Naive thymus-derived CD8-positive, alpha-beta T cell (primary cell): ENCODE measurements around the gene ARHGAP4. TPM values are rescaled to one million over a fixed set of nuclear protein-coding genes. Genes with fewer than 3 reads are reported as not detected.

ENCODE experiments used
- ATAC-seq, 2 donors: fragments of 150-1000 bp; cut with Tn5 transposase in 1 of 2; sonication (Bioruptor Pico), chemical (Tn5 transposase) in 1 of 2; 1 replicate in 1 of 2; 2 replicates in 1 of 2; pipeline ENCODE4 v1.10.0; 2021; ENCODE audit warnings: mild to moderate bottlenecking in 2 of 2, moderate library complexity in 2 of 2
- POLR2A ChIA-PET: fragments of 350-600 bp; sonication (Branson Sonifier 250); formaldehyde crosslinking; loops from one replicate; lab custom pipeline; 2021; ENCODE audit warnings: antibody characterized with exemption; lab: Charles Lee
- DNase-seq, 10 donors: peaks; one replicate each; pipeline versions ENCODE4 v3.0.0 to v3.0.0-alpha.2; 2020 to 2022
- H3K27ac Mint-ChIP-seq, 10 donors: one replicate each; pipeline ENCODE4 v1.8.0; 2020 to 2022; ENCODE audit warnings: mild to moderate bottlenecking in 10 of 10, mixed read lengths in 10 of 10, moderate library complexity in 4 of 10, inconsistent platforms in 1 of 10
- H3K27me3 Mint-ChIP-seq, 5 donors: one replicate each; pipeline ENCODE4 v1.8.0; 2021 to 2022; ENCODE audit warnings: mixed read lengths in 5 of 5
- H3K36me3 Mint-ChIP-seq, 3 donors: one replicate each; pipeline ENCODE4 v1.8.0; 2020 to 2022; ENCODE audit warnings: mixed read lengths in 3 of 3, mild to moderate bottlenecking in 2 of 3, inconsistent platforms in 1 of 3
- H3K4me1 Mint-ChIP-seq, 4 donors: one replicate each; pipeline ENCODE4 v1.8.0; 2021 to 2022; ENCODE audit warnings: mixed read lengths in 4 of 4
- H3K4me3 Mint-ChIP-seq, 10 donors: one replicate each; pipeline ENCODE4 v1.8.0; 2020 to 2022; ENCODE audit warnings: mild to moderate bottlenecking in 10 of 10, mixed read lengths in 10 of 10, moderate library complexity in 6 of 10, inconsistent platforms in 1 of 10
- H3K9me3 Mint-ChIP-seq, 9 donors: one replicate each; pipeline ENCODE4 v1.8.0; 2020 to 2022; ENCODE audit warnings: mixed read lengths in 9 of 9, mild to moderate bottlenecking in 3 of 9, inconsistent platforms in 1 of 9, moderate library complexity in 1 of 9
- polyA plus RNA-seq, 3 donors: library from polyadenylated mRNA; unstranded; fragments of 300-500 nt; fragmentation: Illumina TruSeq; gene quantifications; one replicate each; pipeline ENCODE4 v1.2.3, GENCODE V29; 2021
- total RNA-seq, 8 experiments: library from RNA in 2 of 8; stranded (reverse) in 2 of 8; gene quantifications; one replicate each; pipeline ENCODE4 v1.2.3 and lab custom pipeline; 2021 to 2026

The ARHGAP4 gene
- total and polyA plus RNA-seq, 5 experiments from 2014 or later, result 58.9 to 353 (median 112) TPM

DNA sequence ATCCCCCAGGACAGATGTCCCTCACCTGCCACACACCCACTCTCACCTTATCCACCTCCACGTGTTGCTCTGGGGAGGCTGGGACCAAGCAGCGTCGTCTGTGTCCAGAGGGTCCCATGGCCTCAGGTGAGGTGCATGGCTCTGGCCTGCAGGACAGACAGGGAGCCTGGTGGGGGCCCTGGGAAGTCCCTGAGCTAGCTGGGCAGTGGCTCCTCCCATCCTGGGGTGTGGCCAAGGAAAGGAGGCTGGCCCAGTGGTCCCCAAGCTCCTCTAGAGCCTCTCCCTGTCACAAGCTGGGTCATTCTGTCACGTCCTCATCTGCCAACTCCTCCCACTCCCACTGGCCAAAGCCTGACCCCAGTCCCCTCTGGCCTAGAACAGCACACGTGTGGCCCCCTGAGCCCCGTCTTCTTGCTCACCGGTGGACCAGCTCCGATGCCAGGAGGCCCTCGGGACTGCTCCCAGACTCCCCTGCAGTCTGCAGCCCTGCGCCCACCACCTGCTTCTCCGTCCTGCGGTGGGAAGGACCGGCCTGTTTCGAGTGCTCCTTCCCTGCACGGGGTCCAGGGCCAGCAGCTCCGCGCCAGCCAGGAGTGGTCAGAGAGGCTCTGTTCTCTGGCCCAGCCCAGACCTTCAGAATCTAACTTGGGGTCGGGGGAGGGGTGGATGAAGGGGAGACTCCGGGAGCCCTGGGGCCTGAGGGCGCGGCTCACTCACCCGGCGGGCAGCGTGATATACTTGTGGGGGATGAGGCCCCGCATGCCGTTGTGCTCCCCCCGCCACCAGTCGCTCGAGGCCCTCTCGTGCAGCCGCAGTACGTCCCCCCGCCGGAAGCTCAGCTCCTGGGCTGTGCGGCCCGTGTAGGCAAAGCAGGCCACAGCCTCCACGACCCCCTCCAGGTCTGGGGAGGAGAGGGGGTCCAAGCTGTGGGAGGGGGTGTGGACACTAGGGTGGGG, 16.8 kb downstream of the ARHGAP4 start:
- Mint-ChIP-seq H3K4me3 (no peak overlapping the region), H3K9me3 (peaks cover 0 to 3% (median 0%) of the 10 kb centered on the region in 9 donors), H3K27ac (no peak overlapping the region), H3K27me3 (no peaks in the 10 kb centered on the region), H3K36me3 (peaks cover 0 to 29% (median 5%) of the 10 kb centered on the region in 3 donors), H3K4me1 (peaks cover 8 to 35% (median 24%) of the 10 kb centered on the region in 4 donors)
- no peak for ATAC-seq
- DNase-seq, result no peak
- POLR2A ChIA-PET, result interaction anchor here (1.0 to 11.6 kb wide), 4 partner anchors 9 to 32 kb away, joined by 4 to 144 read pairs (median 4); partner anchors contain the start of gene ARHGAP4

DNA sequence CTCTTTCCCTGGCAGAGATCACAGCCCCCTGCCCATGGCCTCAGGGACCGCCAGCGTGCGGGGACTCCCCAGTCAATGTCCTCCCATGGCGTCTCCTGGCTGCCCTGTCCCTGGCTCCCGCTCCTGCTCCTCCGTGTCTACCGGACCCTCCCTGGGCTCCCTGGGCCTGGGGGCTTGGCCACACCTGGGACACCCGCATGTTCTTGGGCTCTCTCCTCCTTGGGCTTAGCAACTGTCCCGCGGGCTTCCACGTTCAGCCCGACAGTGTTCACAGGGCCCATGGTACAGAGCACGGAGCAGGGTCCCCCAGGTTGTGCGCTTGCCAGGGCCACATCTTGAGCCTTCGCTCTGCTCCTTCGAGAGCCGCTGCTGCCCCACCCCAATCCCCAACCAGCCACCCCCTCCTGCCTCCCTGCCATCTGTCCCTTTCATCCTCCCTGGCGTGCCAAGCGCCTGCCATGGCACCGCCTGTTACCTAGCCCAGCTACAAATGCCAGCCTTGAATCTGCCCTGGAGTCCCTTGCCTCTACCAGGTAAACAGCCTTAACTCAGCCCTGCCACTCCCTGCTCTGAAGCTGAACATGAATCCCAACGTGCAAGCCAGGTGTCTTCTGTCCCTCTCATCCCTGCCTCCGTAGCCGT, 17.7 kb downstream of the ARHGAP4 start:
- ATAC-seq (no peak), DNase-seq (no peak)
- Mint-ChIP-seq H3K36me3 (peaks cover 0 to 24% (median 5%) of the 10 kb centered on the region in 3 donors), H3K4me1 (peaks cover 15 to 42% (median 32%) of the 10 kb centered on the region in 4 donors), H3K9me3 (peaks cover 0 to 3% (median 0%) of the 10 kb centered on the region in 9 donors), H3K27ac (peak overlapping the region in 2 of 10 donors; percentile 49 to 65), H3K4me3 (no peak overlapping the region), H3K27me3 (no peaks in the 10 kb centered on the region)
- POLR2A ChIA-PET, result interaction anchor here (1.2 to 11.6 kb wide), 2 partner anchors 8 to 16 kb away, joined by 4 to 144 read pairs; partner anchors contain the start of gene ARHGAP4

DNA sequence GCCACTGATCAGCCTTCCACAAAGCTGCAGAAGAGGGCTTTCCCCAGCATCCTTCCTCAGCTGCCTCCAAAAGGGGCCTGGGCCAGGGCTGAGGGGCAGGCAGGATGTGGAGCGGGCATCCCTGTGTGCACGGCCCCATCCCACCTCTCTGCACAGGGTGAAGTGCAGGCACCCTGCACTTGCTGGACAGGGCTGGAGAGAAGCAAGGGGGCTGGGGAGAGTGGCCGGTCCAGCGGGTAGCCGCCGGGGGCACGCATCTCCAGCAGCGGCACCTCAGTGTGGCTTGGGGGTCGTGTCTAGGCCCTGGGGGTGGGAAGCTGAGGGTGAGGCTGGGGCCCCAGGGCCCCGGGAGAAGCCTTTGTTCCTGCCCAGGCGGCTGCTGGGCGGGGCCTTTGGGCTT, 18.6 kb downstream of the ARHGAP4 start:
- Mint-ChIP-seq H3K9me3 (peaks cover 0 to 3% (median 0%) of the 10 kb centered on the region in 9 donors), H3K4me3 (no peak overlapping the region), H3K36me3 (peaks cover 0 to 20% (median 5%) of the 10 kb centered on the region in 3 donors), H3K27ac (peak overlapping the region in 1 of 10 donors; percentile 59), H3K4me1 (peaks cover 19 to 51% (median 40%) of the 10 kb centered on the region in 4 donors), H3K27me3 (no peaks in the 10 kb centered on the region)
- ATAC-seq (no peak), DNase-seq (no peak)
- POLR2A ChIA-PET, result interaction anchor here (1.0 to 11.6 kb wide), 3 partner anchors 17 to 113 kb away, joined by 4 to 144 read pairs (median 14); partner anchors contain the start of genes ARHGAP4, RENBP and SSR4

DNA sequence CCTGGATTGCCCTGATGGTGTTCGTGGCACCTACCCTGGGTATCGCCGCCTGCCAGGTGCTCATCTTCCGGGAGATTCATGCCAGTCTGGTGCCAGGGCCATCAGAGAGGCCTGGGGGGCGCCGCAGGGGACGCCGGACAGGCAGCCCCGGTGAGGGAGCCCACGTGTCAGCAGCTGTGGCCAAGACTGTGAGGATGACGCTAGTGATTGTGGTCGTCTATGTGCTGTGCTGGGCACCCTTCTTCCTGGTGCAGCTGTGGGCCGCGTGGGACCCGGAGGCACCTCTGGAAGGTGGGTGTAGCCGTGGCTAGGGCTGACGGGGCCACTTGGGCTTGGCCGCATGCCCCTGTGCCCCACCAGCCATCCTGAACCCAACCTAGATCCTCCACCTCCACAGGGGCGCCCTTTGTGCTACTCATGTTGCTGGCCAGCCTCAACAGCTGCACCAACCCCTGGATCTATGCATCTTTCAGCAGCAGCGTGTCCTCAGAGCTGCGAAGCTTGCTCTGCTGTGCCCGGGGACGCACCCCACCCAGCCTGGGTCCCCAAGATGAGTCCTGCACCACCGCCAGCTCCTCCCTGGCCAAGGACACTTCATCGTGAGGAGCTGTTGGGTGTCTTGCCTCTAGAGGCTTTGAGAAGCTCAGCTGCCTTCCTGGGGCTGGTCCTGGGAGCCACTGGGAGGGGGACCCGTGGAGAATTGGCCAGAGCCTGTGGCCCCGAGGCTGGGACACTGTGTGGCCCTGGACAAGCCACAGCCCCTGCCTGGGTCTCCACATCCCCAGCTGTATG, 19.7 kb downstream of the ARHGAP4 start:
- Mint-ChIP-seq H3K4me1 (peaks cover 22 to 49% (median 44%) of the 10 kb centered on the region in 4 donors), H3K36me3 (peaks cover 0 to 12% (median 0%) of the 10 kb centered on the region in 3 donors), H3K27ac (peak overlapping the region in 9 of 10 donors; percentile 26 to 87 (median 82)), H3K27me3 (no peaks in the 10 kb centered on the region), H3K4me3 (peak overlapping the region in 2 of 10 donors; percentile 22 to 34), H3K9me3 (no peaks in the 10 kb centered on the region)
- POLR2A ChIA-PET, result interaction anchor here (0.7 to 11.6 kb wide), 9 partner anchors 9 to 112 kb away, joined by 3 to 144 read pairs (median 3); partner anchors contain the start of genes ARHGAP4, IDH3G, RENBP and SSR4
- ATAC-seq (peak; percentile 32 to 57), DNase-seq (peak in 1 of 10 donors; percentile 10)

DNA sequence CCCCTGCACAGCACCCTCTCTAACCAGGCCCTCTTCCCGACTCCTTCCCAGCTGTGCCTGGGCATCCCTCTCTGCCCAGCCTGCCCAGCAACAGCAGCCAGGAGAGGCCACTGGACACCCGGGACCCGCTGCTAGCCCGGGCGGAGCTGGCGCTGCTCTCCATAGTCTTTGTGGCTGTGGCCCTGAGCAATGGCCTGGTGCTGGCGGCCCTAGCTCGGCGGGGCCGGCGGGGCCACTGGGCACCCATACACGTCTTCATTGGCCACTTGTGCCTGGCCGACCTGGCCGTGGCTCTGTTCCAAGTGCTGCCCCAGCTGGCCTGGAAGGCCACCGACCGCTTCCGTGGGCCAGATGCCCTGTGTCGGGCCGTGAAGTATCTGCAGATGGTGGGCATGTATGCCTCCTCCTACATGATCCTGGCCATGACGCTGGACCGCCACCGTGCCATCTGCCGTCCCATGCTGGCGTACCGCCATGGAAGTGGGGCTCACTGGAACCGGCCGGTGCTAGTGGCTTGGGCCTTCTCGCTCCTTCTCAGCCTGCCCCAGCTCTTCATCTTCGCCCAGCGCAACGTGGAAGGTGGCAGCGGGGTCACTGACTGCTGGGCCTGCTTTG, 20.5 kb downstream of the ARHGAP4 start:
- H3K4me1 Mint-ChIP-seq, result peaks cover 27 to 56% (median 51%) of the 10 kb centered on the region in 4 donors

DNA sequence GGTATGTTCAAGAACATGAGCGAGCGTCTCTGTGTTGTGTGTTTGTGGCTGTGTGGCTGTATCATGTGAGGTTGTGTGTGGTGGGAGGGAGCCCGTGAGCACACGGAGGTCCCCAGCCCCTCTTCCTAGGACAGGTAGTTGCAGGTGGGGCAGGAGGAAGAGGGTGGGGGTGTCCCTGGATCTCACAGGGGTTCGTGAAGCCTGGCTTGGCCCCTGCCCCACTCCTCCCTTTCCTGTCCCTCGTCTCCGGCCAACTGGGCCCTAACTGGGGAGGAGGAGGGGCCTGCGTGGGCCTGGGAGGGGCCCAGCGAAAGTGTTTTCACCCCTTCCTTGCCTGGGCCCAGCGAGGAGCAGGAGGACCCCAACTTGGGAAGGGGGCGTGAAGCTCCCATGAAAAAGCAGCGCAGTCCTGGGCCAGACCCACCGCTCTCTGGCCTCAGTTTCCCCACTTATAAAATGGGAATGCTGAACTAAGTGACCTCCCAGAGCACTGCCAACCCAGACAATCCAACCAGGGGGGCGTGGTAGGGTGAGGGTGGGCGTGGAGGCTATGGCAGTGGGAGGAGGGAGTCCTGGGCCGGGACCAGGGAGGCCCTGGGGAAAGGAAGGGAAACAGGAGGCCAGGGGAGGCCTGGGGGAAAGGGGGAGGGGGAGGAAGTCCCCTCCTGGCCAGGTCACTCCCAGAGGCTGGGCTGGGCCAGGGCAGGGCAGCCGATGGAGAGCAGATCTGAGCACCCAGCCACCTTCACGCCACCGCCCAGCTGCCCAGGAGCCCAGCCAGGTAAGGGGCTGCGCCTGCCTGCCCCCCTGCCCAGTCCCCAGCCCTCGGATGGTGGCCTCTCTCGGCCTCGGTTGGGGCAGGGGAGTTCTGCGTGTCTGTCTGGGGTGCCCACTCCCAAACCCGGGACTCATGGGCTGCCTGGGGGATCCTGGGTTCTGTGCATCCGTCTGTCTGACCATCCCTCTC, 21.8 kb downstream of the ARHGAP4 start, which contains the start of gene AVPR2:
Gene AVPR2 (plus strand): TSS at position 683 of the 967 bp plus-strand sequence. CDS start 473 bp downstream, outside the sequence.
- Mint-ChIP-seq H3K4me1 (peaks cover 27 to 58% (median 51%) of the 10 kb centered on the region in 4 donors), H3K27me3 (peaks cover 0 to 1% (median 0%) of the 10 kb centered on the region in 5 donors), H3K27ac (peak within 1 kb of the TSS; percentile 53 to 97 (median 75)), H3K4me3 (peak within 1 kb of the TSS; percentile 36 to 75 (median 62)), H3K9me3 (peaks cover 0 to 3% (median 0%) of the 10 kb centered on the region in 9 donors), H3K36me3 (peaks cover 0 to 7% (median 0%) of the 10 kb centered on the region in 3 donors)
- POLR2A ChIA-PET, result interaction anchor here (0.8 to 11.6 kb wide), 5 partner anchors 10 to 112 kb away, joined by 3 to 144 read pairs (median 3); partner anchors contain the start of gene ARHGAP4
- DNase-seq (no peak), ATAC-seq (peak; percentile 11 to 48)

More for the DNA sequence above, 20.5 kb downstream of the ARHGAP4 start:
- POLR2A ChIA-PET, result interaction anchor here (1.2 to 11.6 kb wide), 5 partner anchors 10 to 111 kb away, joined by 3 to 144 read pairs (median 4); partner anchors contain the start of genes ARHGAP4, IDH3G, RENBP and SSR4
- DNase-seq (no peak), ATAC-seq (no peak)
- Mint-ChIP-seq H3K9me3 (no peaks in the 10 kb centered on the region), H3K4me3 (peak overlapping the region in 3 of 10 donors; percentile 3 to 52 (median 34)), H3K27me3 (no peaks in the 10 kb centered on the region), H3K27ac (peak overlapping the region in 9 of 10 donors; percentile 26 to 87 (median 82)), H3K36me3 (peaks cover 0 to 12% (median 0%) of the 10 kb centered on the region in 3 donors)

DNA sequence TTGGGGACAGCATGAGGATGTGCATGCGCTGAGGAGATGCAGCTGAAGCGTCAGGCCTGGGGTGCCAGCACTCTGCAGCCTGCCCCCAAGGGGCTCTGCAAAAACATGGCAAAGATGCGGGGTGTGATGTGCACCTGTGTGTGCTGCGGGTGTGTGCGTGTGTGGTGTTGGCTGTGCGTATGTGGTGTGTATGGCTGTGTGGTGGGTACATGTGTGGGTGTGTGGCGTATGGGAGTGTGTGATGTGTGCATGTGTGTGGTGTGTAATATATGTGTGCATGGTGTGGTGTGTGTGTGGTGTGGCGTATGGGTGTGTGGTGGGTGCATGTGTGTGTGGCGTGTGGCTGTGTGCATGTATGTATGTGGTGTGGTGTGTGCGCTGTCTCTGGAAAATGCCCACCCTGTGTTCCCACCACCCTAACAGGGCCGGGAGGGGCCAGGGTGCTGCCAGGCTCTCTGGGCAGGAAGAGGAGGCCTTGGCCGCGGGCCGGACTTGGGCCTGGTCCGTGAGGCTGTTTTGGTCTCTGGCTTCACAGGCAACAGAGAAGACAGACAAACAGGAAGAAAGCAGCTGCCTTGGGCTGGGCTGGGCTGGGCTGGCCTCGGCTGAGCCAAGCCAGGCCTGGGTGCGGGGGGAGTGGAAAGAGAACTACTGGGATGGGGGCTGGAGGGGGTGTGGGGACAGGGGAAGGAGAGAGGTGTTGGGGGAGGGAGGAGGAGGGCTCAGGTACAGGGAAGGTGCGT, 22.7 kb downstream of the ARHGAP4 start:
- Mint-ChIP-seq H3K4me1 (peaks cover 27 to 58% (median 51%) of the 10 kb centered on the region in 4 donors), H3K27me3 (peaks cover 0 to 1% (median 0%) of the 10 kb centered on the region in 5 donors), H3K4me3 (peak overlapping the region; percentile 36 to 75 (median 62)), H3K27ac (peak overlapping the region in 9 of 10 donors; percentile 52 to 97 (median 72)), H3K36me3 (peaks cover 0 to 3% (median 0%) of the 10 kb centered on the region in 3 donors), H3K9me3 (peaks cover 0 to 6% (median 0%) of the 10 kb centered on the region in 9 donors)
- no peak for DNase-seq
- ATAC-seq, result peak in 1 of 2 donors; percentile 5
- POLR2A ChIA-PET, result interaction anchor here (0.6 to 11.6 kb wide), 6 partner anchors 10 to 872 kb away, joined by 3 to 144 read pairs (median 3); partner anchors contain the start of gene ARHGAP4

DNA sequence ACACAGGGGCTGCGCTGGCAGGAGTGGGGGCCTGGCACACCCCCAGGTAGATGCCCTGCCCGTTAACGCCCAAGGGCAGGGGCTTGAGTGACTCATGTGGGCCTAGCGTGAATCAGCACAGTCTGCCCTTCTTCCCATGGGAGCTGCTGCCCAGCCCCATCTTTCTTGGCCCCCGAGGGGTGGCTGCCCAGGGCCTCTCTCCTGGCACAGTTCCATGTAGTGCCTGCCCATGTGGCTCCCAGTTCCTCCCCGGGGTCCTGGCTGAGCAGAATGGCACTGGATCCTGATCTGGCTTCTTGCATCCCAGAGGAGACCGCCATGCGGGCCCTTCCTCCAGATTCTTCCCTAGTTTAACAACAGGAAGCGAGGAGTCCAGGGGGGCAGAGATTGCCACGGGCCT, 23.7 kb downstream of the ARHGAP4 start:
- POLR2A ChIA-PET, result interaction anchor here (0.7 to 11.6 kb wide), 3 partner anchors 22 to 142 kb away, joined by 4 to 144 read pairs (median 4); partner anchors contain the start of gene ARHGAP4
- H3K36me3 Mint-ChIP-seq, result peaks cover 0 to under 1% (median 0%) of the 10 kb centered on the region in 3 donors
- peak overlapping the region in 1 of 10 donors; percentile 41 for H3K27ac Mint-ChIP-seq
- H3K4me3 Mint-ChIP-seq, result peak overlapping the region in 2 of 10 donors; percentile 37 to 43
- DNase-seq (no peak), ATAC-seq (no peak)
- H3K9me3 Mint-ChIP-seq, result peaks cover 0 to 6% (median 0%) of the 10 kb centered on the region in 9 donors
- H3K27me3 Mint-ChIP-seq, result peaks cover 0 to 1% (median 0%) of the 10 kb centered on the region in 5 donors
- H3K4me1 Mint-ChIP-seq, result peaks cover 27 to 58% (median 50%) of the 10 kb centered on the region in 4 donors

DNA sequence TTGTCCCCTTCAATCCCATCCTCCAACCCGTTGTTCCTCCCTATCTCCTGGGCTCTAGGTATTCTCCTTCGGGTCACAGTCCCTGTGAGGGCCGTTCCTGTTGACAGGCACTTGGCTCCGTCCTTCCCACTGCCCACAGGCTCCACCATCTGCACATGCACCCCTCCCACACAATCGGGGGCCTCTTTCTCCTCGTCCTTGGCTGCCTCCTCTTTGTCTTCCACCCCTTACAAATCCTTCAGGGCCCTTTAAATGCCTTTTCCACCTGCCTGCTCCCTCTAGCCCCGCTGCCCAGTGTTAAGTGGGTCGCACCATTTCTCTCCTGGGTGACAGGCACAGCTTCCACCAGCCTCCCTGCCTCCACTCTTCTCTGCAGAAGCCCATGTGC, 24.3 kb downstream of the ARHGAP4 start:
- POLR2A ChIA-PET, result interaction anchor here (0.7 to 11.6 kb wide), 3 partner anchors 23 to 142 kb away, joined by 4 to 144 read pairs (median 4); partner anchors contain the start of gene ARHGAP4
- no peak for DNase-seq

More for the DNA sequence above, 24.3 kb downstream of the ARHGAP4 start:
- Mint-ChIP-seq H3K27me3 (peaks cover 0 to 1% (median 0%) of the 10 kb centered on the region in 5 donors), H3K27ac (peak overlapping the region in 8 of 10 donors; percentile 34 to 84 (median 60)), H3K9me3 (peaks cover 0 to 6% (median 0%) of the 10 kb centered on the region in 9 donors), H3K36me3 (no peaks in the 10 kb centered on the region), H3K4me3 (peak overlapping the region in 8 of 10 donors; percentile 43 to 76 (median 57)), H3K4me1 (peaks cover 27 to 58% (median 50%) of the 10 kb centered on the region in 4 donors)
- ATAC-seq, result no peak
